Activated CD4-positive, alpha-beta memory T cell treated with anti-CD3 and anti-CD28 coated beads, Interleukin-2, amount 10 ng/mL, durations not matched to agents 7 days and 5 days (primary cell): Measurements from ENCODE around the gene ITPK1. TPM values are rescaled to one million over a fixed set of nuclear protein-coding genes. Genes with fewer than 3 reads are reported as not detected.

Experiments
- CTCF ChIA-PET: fragments of 350-600 bp; sonication (Branson Sonifier 250); formaldehyde crosslinking; loops from one replicate; lab custom pipeline; 2021; ENCODE audit warnings: antibody characterized with exemption, inconsistent platforms; lab: Charles Lee
- POLR2A ChIA-PET: fragments of 350-600 bp; sonication (Branson Sonifier 250); formaldehyde crosslinking; loops from one replicate; lab custom pipeline; 2021; ENCODE audit warnings: antibody characterized with exemption; lab: Charles Lee
- DNase-seq: peaks from one replicate; pipeline ENCODE4 v3.0.0-alpha.2; 2020
- H3K27ac Mint-ChIP-seq: one replicate; pipeline ENCODE4 v1.8.0; 2021; ENCODE audit warnings: mild to moderate bottlenecking, mixed read lengths
- H3K27me3 Mint-ChIP-seq: one replicate; pipeline ENCODE4 v1.8.0; 2021; ENCODE audit warnings: mixed read lengths
- H3K36me3 Mint-ChIP-seq: one replicate; pipeline ENCODE4 v1.8.0; 2021; ENCODE audit warnings: low read depth, mixed read lengths
- H3K4me1 Mint-ChIP-seq: one replicate; pipeline ENCODE4 v1.8.0; 2021; ENCODE audit warnings: mixed read lengths
- H3K4me3 Mint-ChIP-seq: one replicate; pipeline ENCODE4 v1.8.0; 2021; ENCODE audit warnings: mild to moderate bottlenecking, mixed read lengths
- H3K9me3 Mint-ChIP-seq: one replicate; pipeline ENCODE4 v1.8.0; 2021; ENCODE audit warnings: mixed read lengths
- total RNA-seq, 2 experiments: library from RNA; stranded (reverse); gene quantifications; one replicate each; pipeline ENCODE4 v1.2.3, GENCODE V29; 2021

ITPK1 gene
- total RNA-seq, 2 experiments from 2014 or later, result 59.3 to 62.3 TPM

- no peak for DNase-seq
- H3K4me3 Mint-ChIP-seq, result no peak overlapping the region
- H3K27me3 Mint-ChIP-seq, result no peaks in the 10 kb centered on the region
- CTCF ChIA-PET, result no interaction called here
- H3K36me3 Mint-ChIP-seq, result peaks cover 11% of the 10 kb centered on the region
- peaks cover 7% of the 10 kb centered on the region for H3K9me3 Mint-ChIP-seq
- H3K27ac Mint-ChIP-seq, result no peak overlapping the region
- no peaks in the 10 kb centered on the region for H3K4me1 Mint-ChIP-seq
- POLR2A ChIA-PET, result no interaction called here
Measured at GRCh38 chr14:92968291-92969020, 147.3 kb downstream of the ITPK1 start.

- ChIA-PET POLR2A (no interaction called here), CTCF (no interaction called here)
- no peak for DNase-seq
- Mint-ChIP-seq H3K27ac (no peak overlapping the region), H3K27me3 (no peaks in the 10 kb centered on the region), H3K4me1 (no peaks in the 10 kb centered on the region), H3K4me3 (no peak overlapping the region), H3K9me3 (peaks cover 5% of the 10 kb centered on the region), H3K36me3 (peaks cover 4% of the 10 kb centered on the region)
Measured at GRCh38 chr14:92967346-92967926, 148.3 kb downstream of the ITPK1 start.

GRCh38 chr14:92965281-92965680 is 150.4 kb downstream of the ITPK1 start:
- Mint-ChIP-seq H3K27ac (no peak overlapping the region), H3K4me3 (no peak overlapping the region), H3K36me3 (peaks cover 4% of the 10 kb centered on the region), H3K4me1 (no peaks in the 10 kb centered on the region), H3K27me3 (no peaks in the 10 kb centered on the region), H3K9me3 (peaks cover 5% of the 10 kb centered on the region)
- CTCF ChIA-PET, result no interaction called here
- POLR2A ChIA-PET, result no interaction called here
- DNase-seq, result no peak

- CTCF ChIA-PET, result interaction anchor here (0.7 kb wide), 1 partner anchor 70 kb away, joined by 3 read pairs; no protein-coding TSS in a partner anchor
- Mint-ChIP-seq H3K27me3 (no peaks in the 10 kb centered on the region), H3K9me3 (peaks cover 5% of the 10 kb centered on the region), H3K27ac (no peak overlapping the region), H3K36me3 (peaks cover 4% of the 10 kb centered on the region), H3K4me3 (no peak overlapping the region), H3K4me1 (no peaks in the 10 kb centered on the region)
- POLR2A ChIA-PET, result no interaction called here
- no peak for DNase-seq
Measured at GRCh38 chr14:92964124-92965109, 151.3 kb downstream of the ITPK1 start.

- peaks cover 4% of the 10 kb centered on the region for H3K36me3 Mint-ChIP-seq
- H3K4me3 Mint-ChIP-seq, result no peak overlapping the region
- DNase-seq, result no peak
- CTCF ChIA-PET, result interaction anchor here (0.8 kb wide), 1 partner anchor 12 kb away, joined by 3 read pairs; no protein-coding TSS in a partner anchor
- H3K27me3 Mint-ChIP-seq, result no peaks in the 10 kb centered on the region
- H3K27ac Mint-ChIP-seq, result no peak overlapping the region
- H3K4me1 Mint-ChIP-seq, result no peaks in the 10 kb centered on the region
- POLR2A ChIA-PET, result no interaction called here
- H3K9me3 Mint-ChIP-seq, result peaks cover 5% of the 10 kb centered on the region
Measured at GRCh38 chr14:92963301-92964123, 152.2 kb downstream of the ITPK1 start.

- Mint-ChIP-seq H3K4me1 (no peaks in the 10 kb centered on the region), H3K27ac (no peak overlapping the region), H3K36me3 (peaks cover 4% of the 10 kb centered on the region), H3K27me3 (no peaks in the 10 kb centered on the region), H3K4me3 (no peak overlapping the region), H3K9me3 (peaks cover 5% of the 10 kb centered on the region)
- ChIA-PET POLR2A (no interaction called here), CTCF (no interaction called here)
- DNase-seq, result no peak
Measured at GRCh38 chr14:92962831-92963095, 153.0 kb downstream of the ITPK1 start.

GRCh38 chr14:92962031-92962830 is 153.5 kb downstream of the ITPK1 start:
- CTCF ChIA-PET, result no interaction called here
- Mint-ChIP-seq H3K9me3 (peaks cover under 1% of the 10 kb centered on the region), H3K27me3 (no peaks in the 10 kb centered on the region), H3K36me3 (no peaks in the 10 kb centered on the region), H3K27ac (no peak overlapping the region), H3K4me3 (no peak overlapping the region), H3K4me1 (no peaks in the 10 kb centered on the region)
- DNase-seq, result no peak
- POLR2A ChIA-PET, result no interaction called here

GRCh38 chr14:92961567-92961855 is 154.2 kb downstream of the ITPK1 start:
- Mint-ChIP-seq H3K9me3 (no peaks in the 10 kb centered on the region), H3K27me3 (no peaks in the 10 kb centered on the region), H3K36me3 (no peaks in the 10 kb centered on the region), H3K4me1 (no peaks in the 10 kb centered on the region), H3K27ac (no peak overlapping the region), H3K4me3 (no peak overlapping the region)
- no peak for DNase-seq
- POLR2A ChIA-PET, result no interaction called here
- CTCF ChIA-PET, result no interaction called here

- H3K27me3 Mint-ChIP-seq, result no peaks in the 10 kb centered on the region
- POLR2A ChIA-PET, result no interaction called here
- DNase-seq, result no peak
- H3K36me3 Mint-ChIP-seq, result no peaks in the 10 kb centered on the region
- CTCF ChIA-PET, result no interaction called here
- H3K9me3 Mint-ChIP-seq, result no peaks in the 10 kb centered on the region
- no peak overlapping the region for H3K4me3 Mint-ChIP-seq
- no peaks in the 10 kb centered on the region for H3K4me1 Mint-ChIP-seq
- H3K27ac Mint-ChIP-seq, result no peak overlapping the region
Measured at GRCh38 chr14:92960706-92961566, 154.8 kb downstream of the ITPK1 start.

- no peak overlapping the region for H3K27ac Mint-ChIP-seq
- H3K36me3 Mint-ChIP-seq, result no peaks in the 10 kb centered on the region
- no peak overlapping the region for H3K4me3 Mint-ChIP-seq
- no peaks in the 10 kb centered on the region for H3K27me3 Mint-ChIP-seq
- ChIA-PET POLR2A (no interaction called here), CTCF (no interaction called here)
- H3K4me1 Mint-ChIP-seq, result no peaks in the 10 kb centered on the region
- DNase-seq, result no peak
- no peaks in the 10 kb centered on the region for H3K9me3 Mint-ChIP-seq
Measured at GRCh38 chr14:92959761-92960680, 155.7 kb downstream of the ITPK1 start.

GRCh38 chr14:92959189-92959531 is 156.6 kb downstream of the ITPK1 start:
- POLR2A ChIA-PET, result no interaction called here
- H3K4me3 Mint-ChIP-seq, result no peak overlapping the region
- H3K4me1 Mint-ChIP-seq, result no peaks in the 10 kb centered on the region
- H3K9me3 Mint-ChIP-seq, result no peaks in the 10 kb centered on the region
- H3K27me3 Mint-ChIP-seq, result no peaks in the 10 kb centered on the region
- CTCF ChIA-PET, result no interaction called here
- H3K36me3 Mint-ChIP-seq, result no peaks in the 10 kb centered on the region
- DNase-seq, result no peak
- no peak overlapping the region for H3K27ac Mint-ChIP-seq
